ENCODE results near the gene PLEKHA4.

- TF ChIP-seq GATA3 (IDR thresholded peaks at IDR 0.05; ENCODE audit: low read depth, low read length) (no peak), GATA2 (IDR thresholded peaks at IDR 0.05; ENCODE audit: low read depth, low read length) (no peak)
Observed at GRCh38 chr19:48895226-48895625, 26.8 kb upstream of the PLEKHA4 start.
